NCI-H1092 treated with DMSO at 0.1 percent for 48 hours (cell line): ENCODE results near the gene CASKIN1.
A peak's percentile ranks its signal among the peaks of the same experiment; 100 is the strongest.

ENCODE experiments used
- DNase-seq: peaks from one replicate; lab custom pipeline; 2025; lab: John Stamatoyannopoulos, UW

The CASKIN1 gene

GRCh38 chr16:2232094-2232990 lies 35.9 kb upstream of the CASKIN1 start:
- DNase-seq = no peak

GRCh38 chr16:2231016-2231931 lies 34.9 kb upstream of the CASKIN1 start:
- DNase-seq = no peak

GRCh38 chr16:2230376-2230775 lies 34.0 kb upstream of the CASKIN1 start:
- no peak for DNase-seq

GRCh38 chr16:2229632-2230250 lies 33.3 kb upstream of the CASKIN1 start:
- DNase-seq = no peak

GRCh38 chr16:2229091-2229490 lies 32.7 kb upstream of the CASKIN1 start:
- DNase-seq = no peak

- no peak for DNase-seq
These were observed 31.9 kb upstream of the CASKIN1 start for GRCh38 chr16:2228161-2228824.

GRCh38 chr16:2226918-2227317 lies 30.5 kb upstream of the CASKIN1 start:
- DNase-seq = no peak

GRCh38 chr16:2226245-2226793 lies 29.9 kb upstream of the CASKIN1 start:
- DNase-seq = no peak

GRCh38 chr16:2223942-2224486 lies 27.6 kb upstream of the CASKIN1 start:
- DNase-seq = peak; percentile 49

GRCh38 chr16:2223221-2223941 lies 27.0 kb upstream of the CASKIN1 start, which contains the start of gene E4F1:
E4F1 (plus strand) TSS chr16:2223591; CDS start chr16:2223614, 23 bp downstream.
- peak; percentile 99 for DNase-seq

GRCh38 chr16:2216330-2216729 lies 19.9 kb upstream of the CASKIN1 start:
- DNase-seq = no peak

GRCh38 chr16:2214719-2214968 lies 18.2 kb upstream of the CASKIN1 start, which contains the start of gene PGP:
PGP (minus strand) TSS chr16:2214840; CDS start chr16:2214777, 63 bp downstream.
- no peak for DNase-seq

GRCh38 chr16:2213817-2214718 lies 17.7 kb upstream of the CASKIN1 start:
- no peak for DNase-seq

- DNase-seq = no peak
These were observed 16.2 kb upstream of the CASKIN1 start for GRCh38 chr16:2212362-2213324.

- DNase-seq = no peak
These were observed 15.5 kb upstream of the CASKIN1 start for GRCh38 chr16:2211923-2212347.

GRCh38 chr16:2210386-2211365 lies 14.3 kb upstream of the CASKIN1 start, which contains the start of gene BRICD5:
BRICD5 (minus strand) TSS chr16:2210863; CDS start chr16:2210833, 30 bp downstream.
- no peak for DNase-seq

GRCh38 chr16:2210009-2210332 lies 13.6 kb upstream of the CASKIN1 start:
- no peak for DNase-seq
